ENCODE data around the gene RPS6KA4.

RPS6KA4 gene

GRCh38 chr11:64338716-64339115 lies 20.2 kb upstream of the RPS6KA4 start:
- TF ChIP-seq, protein P1, sequence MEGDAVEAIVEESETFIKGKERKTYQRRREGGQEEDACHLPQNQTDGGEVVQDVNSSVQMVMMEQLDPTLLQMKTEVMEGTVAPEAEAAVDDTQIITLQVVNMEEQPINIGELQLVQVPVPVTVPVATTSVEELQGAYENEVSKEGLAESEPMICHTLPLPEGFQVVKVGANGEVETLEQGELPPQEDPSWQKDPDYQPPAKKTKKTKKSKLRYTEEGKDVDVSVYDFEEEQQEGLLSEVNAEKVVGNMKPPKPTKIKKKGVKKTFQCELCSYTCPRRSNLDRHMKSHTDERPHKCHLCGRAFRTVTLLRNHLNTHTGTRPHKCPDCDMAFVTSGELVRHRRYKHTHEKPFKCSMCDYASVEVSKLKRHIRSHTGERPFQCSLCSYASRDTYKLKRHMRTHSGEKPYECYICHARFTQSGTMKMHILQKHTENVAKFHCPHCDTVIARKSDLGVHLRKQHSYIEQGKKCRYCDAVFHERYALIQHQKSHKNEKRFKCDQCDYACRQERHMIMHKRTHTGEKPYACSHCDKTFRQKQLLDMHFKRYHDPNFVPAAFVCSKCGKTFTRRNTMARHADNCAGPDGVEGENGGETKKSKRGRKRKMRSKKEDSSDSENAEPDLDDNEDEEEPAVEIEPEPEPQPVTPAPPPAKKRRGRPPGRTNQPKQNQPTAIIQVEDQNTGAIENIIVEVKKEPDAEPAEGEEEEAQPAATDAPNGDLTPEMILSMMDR (IDR thresholded peaks at IDR 0.05; ENCODE audit: low read depth, low read length) = no peak
- no peak overlapping the region for H3K4me3 ChIP-seq (ENCODE audit: low read depth, low read length)
- DNase-seq (ENCODE audit: low read depth, low spot score) = no peak
- in situ Hi-C loops (cut with HindIII; ENCODE audit: low sequenced_read_pairs) = no loop called here

GRCh38 chr11:64339286-64339685 lies 19.7 kb upstream of the RPS6KA4 start:
- DNase-seq (ENCODE audit: low read depth, low spot score) = no peak
- in situ Hi-C loops (cut with HindIII; ENCODE audit: low sequenced_read_pairs) = no loop called here
- no peak overlapping the region for H3K4me3 ChIP-seq (ENCODE audit: low read depth, low read length)
- TF ChIP-seq, protein P1 (IDR thresholded peaks at IDR 0.05; ENCODE audit: low read depth, low read length) = no peak

DNA sequence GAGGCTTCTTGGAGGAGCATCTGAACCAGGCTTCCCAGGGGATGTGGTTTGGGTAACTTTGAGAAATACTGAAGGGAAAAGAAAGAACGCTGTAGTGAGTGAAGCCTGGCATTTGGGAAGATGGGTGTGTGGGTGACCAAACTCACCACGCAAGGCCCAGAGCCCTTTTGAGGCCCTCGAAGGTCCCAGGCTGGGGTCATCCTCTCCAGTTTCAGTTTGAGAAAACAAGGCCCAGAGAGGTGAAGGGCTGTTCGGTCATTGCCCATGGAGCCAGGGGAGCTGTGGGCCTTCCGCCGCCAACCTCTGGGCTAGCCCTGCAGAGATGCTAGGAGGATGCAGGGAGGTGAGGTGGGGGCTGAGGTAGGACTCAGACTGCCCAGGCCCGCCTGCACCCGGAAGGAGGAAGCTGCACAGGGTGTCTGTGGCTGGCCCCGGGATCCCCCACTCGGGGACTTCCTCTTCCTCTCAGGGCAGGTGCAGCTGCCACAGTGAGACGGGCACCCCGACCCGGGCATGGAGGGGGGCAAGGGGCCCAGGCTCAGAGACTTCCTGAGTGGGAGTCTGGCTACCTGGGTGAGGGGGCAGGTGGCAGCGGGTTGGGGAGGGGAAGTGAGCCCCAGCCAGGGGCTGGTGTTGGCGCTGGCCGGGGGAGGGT lies 19.1 kb upstream of the RPS6KA4 start, which contains the start of gene CCDC88B:
Gene CCDC88B (plus strand): TSS at position 451 of the 655 bp plus-strand sequence. CDS start 63 bp downstream, at position 514.
- in situ Hi-C loops (cut with HindIII; ENCODE audit: low sequenced_read_pairs) = no loop called here
- TF ChIP-seq, protein P1 (IDR thresholded peaks at IDR 0.05; ENCODE audit: low read depth, low read length) = no peak
- H3K4me3 ChIP-seq (ENCODE audit: low read depth, low read length) = no peak within 1 kb of the TSS
- DNase-seq (ENCODE audit: low read depth, low spot score) = no peak

- H3K4me3 ChIP-seq (ENCODE audit: low read depth, low read length) = no peak overlapping the region
- TF ChIP-seq, protein P1 (IDR thresholded peaks at IDR 0.05; ENCODE audit: low read depth, low read length) = peak; percentile 19
- in situ Hi-C loops (cut with HindIII; ENCODE audit: low sequenced_read_pairs) = no loop called here
- no peak for DNase-seq (ENCODE audit: low read depth, low spot score)
These were observed 18.2 kb upstream of the RPS6KA4 start for GRCh38 chr11:64340671-64341335.

- TF ChIP-seq, protein P1 (IDR thresholded peaks at IDR 0.05; ENCODE audit: low read depth, low read length) = no peak
- H3K4me3 ChIP-seq (ENCODE audit: low read depth, low read length) = no peak overlapping the region
- no peak for DNase-seq (ENCODE audit: low read depth, low spot score)
- in situ Hi-C loops (cut with HindIII; ENCODE audit: low sequenced_read_pairs) = no loop called here
These were observed 17.5 kb upstream of the RPS6KA4 start for GRCh38 chr11:64341429-64341828.

DNA sequence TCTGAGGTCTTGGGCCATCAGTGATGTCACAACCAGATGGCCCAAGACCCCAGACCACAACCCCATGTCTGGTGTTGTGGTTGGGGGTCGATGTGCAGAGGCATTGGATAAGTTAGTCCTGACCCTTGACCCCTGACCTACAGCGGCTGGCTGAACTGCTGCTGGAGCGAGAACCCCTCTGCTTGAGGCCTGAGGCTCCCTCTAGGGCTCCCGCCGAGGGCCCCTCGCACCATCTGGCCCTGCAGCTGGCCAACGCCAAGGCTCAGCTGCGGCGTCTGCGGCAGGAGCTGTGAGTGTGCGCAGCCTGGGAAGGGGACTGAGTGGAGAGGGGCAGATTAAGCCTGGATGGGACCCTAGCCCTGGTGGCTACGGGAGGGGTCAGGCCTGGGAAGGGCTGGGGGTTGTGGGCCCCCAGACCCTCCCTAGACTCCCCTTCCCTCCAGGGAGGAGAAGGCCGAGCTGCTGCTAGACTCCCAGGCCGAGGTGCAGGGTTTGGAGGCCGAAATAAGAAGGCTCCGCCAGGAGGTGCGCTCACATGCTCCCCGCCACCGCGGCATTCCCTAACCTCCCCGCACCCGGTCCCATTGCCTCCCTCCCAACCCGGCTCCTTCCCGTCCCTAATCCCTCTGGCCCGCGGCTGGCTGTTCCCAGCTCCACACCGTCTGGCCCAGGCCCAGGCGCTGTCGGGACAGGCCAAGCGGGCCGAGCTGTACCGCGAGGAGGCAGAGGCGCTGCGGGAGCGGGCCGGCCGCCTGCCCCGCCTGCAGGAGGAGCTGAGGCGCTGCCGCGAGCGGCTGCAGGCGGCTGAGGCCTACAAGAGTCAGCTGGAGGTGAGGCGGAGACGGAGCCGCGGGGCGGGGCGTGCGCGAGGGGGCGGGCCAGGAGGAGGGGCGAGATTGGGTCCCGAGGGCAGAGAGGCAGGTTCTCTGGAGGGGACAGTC lies 16.8 kb upstream of the RPS6KA4 start:
- in situ Hi-C loops (cut with HindIII; ENCODE audit: low sequenced_read_pairs) = no loop called here
- peak overlapping the region; percentile 20 for H3K4me3 ChIP-seq (ENCODE audit: low read depth, low read length)
- TF ChIP-seq, protein P1 (IDR thresholded peaks at IDR 0.05; ENCODE audit: low read depth, low read length) = peak; percentile 33

More for the DNA sequence above, 16.8 kb upstream of the RPS6KA4 start:
- peak; percentile 80 for DNase-seq (ENCODE audit: low read depth, low spot score)

Data from astrocyte of the spinal cord (primary cell).